Measurements from ENCODE around the gene GTF2A1L. TPM values are rescaled to one million over a fixed set of nuclear protein-coding genes. Genes with fewer than 3 reads are reported as not detected.
"Not testable (repeated sequence)": the region's sequence is repeated elsewhere in the genome, so short reads cannot be mapped to it uniquely, and the experiment has no call there.

Gene GTF2A1L
- total and polyA plus RNA-seq, 2 experiments from 2014 or later = 0.13 to 0.76 TPM

DNA sequence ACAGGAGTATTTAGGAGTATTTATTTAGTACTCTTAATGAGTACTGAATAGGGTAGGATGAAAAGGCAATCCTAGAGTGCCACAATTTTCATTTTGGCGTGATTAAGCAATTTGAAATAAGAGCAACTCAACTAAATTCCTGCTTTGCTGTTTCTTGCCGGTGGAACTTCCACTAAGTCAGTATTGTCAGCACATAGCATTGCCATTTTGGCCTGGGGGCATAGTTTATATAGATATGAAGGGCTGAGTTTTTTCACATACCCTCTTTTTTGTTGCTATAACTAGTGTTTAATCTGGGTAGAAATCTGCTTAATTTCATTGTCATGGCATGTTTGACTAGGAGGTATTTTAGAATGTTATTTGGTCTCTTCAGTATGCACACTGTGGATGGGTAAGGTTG, 1.9 kb downstream of the GTF2A1L start:
- Histone ChIP-seq H2AFZ (no peak overlapping the region), H3K79me2 (ENCODE audit: insufficient read depth) (no peaks in the 10 kb centered on the region), H3F3A (ENCODE audit: insufficient read depth) (no peaks in the 10 kb centered on the region), H3K36me3 (ENCODE audit: low read depth) (no peaks in the 10 kb centered on the region), H3K4me2 (ENCODE audit: unreplicated experiment) (no peak overlapping the region), H3K9me3 (ENCODE audit: low read depth) (no peaks in the 10 kb centered on the region), H3K4me1 (ENCODE audit: insufficient read depth) (no peaks in the 10 kb centered on the region), H3K27ac (no peak overlapping the region), H3K9me2 (ENCODE audit: insufficient read depth) (no peaks in the 10 kb centered on the region), H4K20me1 (ENCODE audit: insufficient read depth) (no peaks in the 10 kb centered on the region), H3K4me3 (no peak overlapping the region), H3K27me3 (replicated peaks; ENCODE audit: insufficient read depth) (no peaks in the 10 kb centered on the region), H3K9ac (no peak overlapping the region)
- DNase-seq = no peak
- 86 to 91% methylated on average over 2 of the region's 2 CpGs for WGBS, 2 experiments (ENCODE audit: low coverage in 1 of 2, low lambda C conversion rate in 2 of 2, missing lambda C conversion rate in 2 of 2)
- TF ChIP-seq EZH2 (IDR thresholded peaks at IDR 0.05; ENCODE audit: insufficient read depth, poor library complexity, severe bottlenecking) (no peak), EZH2phosphoT487 (IDR thresholded peaks at IDR 0.05; ENCODE audit: insufficient read depth, low read depth) (no peak)
- in situ Hi-C loops (cut with MboI) = loop anchor here (25.0 kb wide), 2 partner anchors 318 to 1518 kb away; no protein-coding TSS in a partner anchor

- H4K20me1 ChIP-seq (ENCODE audit: insufficient read depth) = no peaks in the 10 kb centered on the region
- H3K27me3 ChIP-seq (replicated peaks; ENCODE audit: insufficient read depth) = no peaks in the 10 kb centered on the region
- no peaks in the 10 kb centered on the region for H3K79me2 ChIP-seq (ENCODE audit: insufficient read depth)
- WGBS, 2 experiments (ENCODE audit: low coverage in 1 of 2, low lambda C conversion rate in 2 of 2, missing lambda C conversion rate in 2 of 2) = 87 to 88% methylated on average over 7 of the region's 7 CpGs
- TF ChIP-seq EZH2phosphoT487 (IDR thresholded peaks at IDR 0.05; ENCODE audit: insufficient read depth, low read depth) = no peak
- TF ChIP-seq EZH2 (IDR thresholded peaks at IDR 0.05; ENCODE audit: insufficient read depth, poor library complexity, severe bottlenecking) = no peak
- no peak overlapping the region for H2AFZ ChIP-seq
- H3F3A ChIP-seq (ENCODE audit: insufficient read depth) = no peaks in the 10 kb centered on the region
- H3K4me2 ChIP-seq (ENCODE audit: unreplicated experiment) = no peak overlapping the region
- H3K9ac ChIP-seq = no peak overlapping the region
- H3K36me3 ChIP-seq (ENCODE audit: low read depth) = no peaks in the 10 kb centered on the region
- DNase-seq = no peak
- in situ Hi-C loops (cut with MboI) = loop anchor here (25.0 kb wide), 2 partner anchors 317 to 1517 kb away; no protein-coding TSS in a partner anchor
- no peak overlapping the region for H3K27ac ChIP-seq
- H3K4me3 ChIP-seq = no peak overlapping the region
- no peaks in the 10 kb centered on the region for H3K9me3 ChIP-seq (ENCODE audit: low read depth)
- H3K9me2 ChIP-seq (ENCODE audit: insufficient read depth) = no peaks in the 10 kb centered on the region
- H3K4me1 ChIP-seq (ENCODE audit: insufficient read depth) = no peaks in the 10 kb centered on the region
These were observed 2.9 kb downstream of the GTF2A1L start for GRCh38 chr2:48620604-48621003.

- not testable (repeated sequence) for H3K27ac ChIP-seq; DNase-seq; H3K27me3 ChIP-seq (replicated peaks; ENCODE audit: insufficient read depth); H4K20me1 ChIP-seq (ENCODE audit: insufficient read depth); H3K36me3 ChIP-seq (ENCODE audit: low read depth); H3K4me3 ChIP-seq; H3K4me2 ChIP-seq (ENCODE audit: unreplicated experiment); H3F3A ChIP-seq (ENCODE audit: insufficient read depth); H3K9me3 ChIP-seq (ENCODE audit: low read depth); H3K79me2 ChIP-seq (ENCODE audit: insufficient read depth); H3K4me1 ChIP-seq (ENCODE audit: insufficient read depth); H3K9ac ChIP-seq; H2AFZ ChIP-seq; H3K9me2 ChIP-seq (ENCODE audit: insufficient read depth)
- in situ Hi-C loops (cut with MboI) = loop anchor here (25.0 kb wide), 2 partner anchors 315 to 1515 kb away; no protein-coding TSS in a partner anchor
- WGBS, 2 experiments (ENCODE audit: low coverage in 1 of 2, low lambda C conversion rate in 2 of 2, missing lambda C conversion rate in 2 of 2) = 73 to 80% methylated on average over 5 of the region's 5 CpGs
These were observed 5.0 kb downstream of the GTF2A1L start for GRCh38 chr2:48622691-48623090.

GRCh38 chr2:48624696-48625095, 7.0 kb downstream of the GTF2A1L start:
- no peaks in the 10 kb centered on the region for H3K36me3 ChIP-seq (ENCODE audit: low read depth)
- WGBS, 2 experiments (ENCODE audit: low coverage in 1 of 2, low lambda C conversion rate in 2 of 2, missing lambda C conversion rate in 2 of 2) = 88 to 95% methylated on average over 2 of the region's 2 CpGs
- H3K4me2 ChIP-seq (ENCODE audit: unreplicated experiment) = no peak overlapping the region
- H3K27me3 ChIP-seq (replicated peaks; ENCODE audit: insufficient read depth) = no peaks in the 10 kb centered on the region
- H3K79me2 ChIP-seq (ENCODE audit: insufficient read depth) = no peaks in the 10 kb centered on the region
- peaks cover 3% of the 10 kb centered on the region for H3K9me3 ChIP-seq (ENCODE audit: low read depth)
- no peaks in the 10 kb centered on the region for H3F3A ChIP-seq (ENCODE audit: insufficient read depth)
- no peak overlapping the region for H3K4me3 ChIP-seq
- in situ Hi-C loops (cut with MboI) = loop anchor here (25.0 kb wide), 2 partner anchors 313 to 1513 kb away; no protein-coding TSS in a partner anchor
- no peaks in the 10 kb centered on the region for H3K4me1 ChIP-seq (ENCODE audit: insufficient read depth)
- no peaks in the 10 kb centered on the region for H4K20me1 ChIP-seq (ENCODE audit: insufficient read depth)
- no peaks in the 10 kb centered on the region for H3K9me2 ChIP-seq (ENCODE audit: insufficient read depth)
- no peak overlapping the region for H3K9ac ChIP-seq
- H2AFZ ChIP-seq = no peak overlapping the region
- TF ChIP-seq EZH2phosphoT487 (IDR thresholded peaks at IDR 0.05; ENCODE audit: insufficient read depth, low read depth) (no peak), EZH2 (IDR thresholded peaks at IDR 0.05; ENCODE audit: insufficient read depth, poor library complexity, severe bottlenecking) (no peak)
- no peak for DNase-seq
- H3K27ac ChIP-seq = no peak overlapping the region

DNA sequence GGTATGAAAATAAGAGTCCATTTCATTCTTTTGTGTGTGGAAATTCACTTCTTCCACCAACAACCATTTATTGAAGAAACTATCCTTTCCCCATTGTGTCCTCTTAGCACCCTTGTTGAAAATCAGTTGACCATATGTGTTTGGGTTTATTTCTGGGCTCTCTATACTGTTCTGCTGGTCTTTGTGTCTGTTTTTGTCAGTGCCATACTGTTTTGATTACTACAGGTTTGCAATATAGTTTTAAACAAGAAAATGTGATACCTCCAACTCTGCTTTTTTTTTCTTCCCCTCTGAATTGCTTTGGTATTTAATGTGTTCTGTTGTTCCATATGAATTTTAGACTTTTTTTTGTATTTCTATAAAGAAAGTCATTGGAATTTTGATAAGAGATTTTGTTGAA, 8.4 kb downstream of the GTF2A1L start:
- no peak for DNase-seq
- no peak overlapping the region for H3K4me2 ChIP-seq (ENCODE audit: unreplicated experiment)
- H3K9ac ChIP-seq = no peak overlapping the region
- H4K20me1 ChIP-seq (ENCODE audit: insufficient read depth) = no peaks in the 10 kb centered on the region
- H3K9me2 ChIP-seq (ENCODE audit: insufficient read depth) = no peaks in the 10 kb centered on the region
- TF ChIP-seq EZH2 (IDR thresholded peaks at IDR 0.05; ENCODE audit: insufficient read depth, poor library complexity, severe bottlenecking) (no peak), EZH2phosphoT487 (IDR thresholded peaks at IDR 0.05; ENCODE audit: insufficient read depth, low read depth) (no peak)
- H3K79me2 ChIP-seq (ENCODE audit: insufficient read depth) = no peaks in the 10 kb centered on the region
- no peak overlapping the region for H2AFZ ChIP-seq
- no peaks in the 10 kb centered on the region for H3F3A ChIP-seq (ENCODE audit: insufficient read depth)
- peaks cover 3% of the 10 kb centered on the region for H3K9me3 ChIP-seq (ENCODE audit: low read depth)
- in situ Hi-C loops (cut with MboI) = no loop called here
- no peak overlapping the region for H3K27ac ChIP-seq
- H3K27me3 ChIP-seq (replicated peaks; ENCODE audit: insufficient read depth) = no peaks in the 10 kb centered on the region
- no peaks in the 10 kb centered on the region for H3K4me1 ChIP-seq (ENCODE audit: insufficient read depth)
- no peaks in the 10 kb centered on the region for H3K36me3 ChIP-seq (ENCODE audit: low read depth)
- no peak overlapping the region for H3K4me3 ChIP-seq

Measured in GM23248 (cell line).